NCI-H2196 (cell line): Measurements from ENCODE around the gene IL18RAP.

ENCODE experiments used
- DNase-seq: peaks from one replicate; lab custom pipeline; 2025; ENCODE audit not compliant: unreplicated experiment; lab: John Stamatoyannopoulos, UW

The IL18RAP gene

GRCh38 chr2:102453501-102453900 is 30.5 kb downstream of the IL18RAP start:
- no peak for DNase-seq

DNA sequence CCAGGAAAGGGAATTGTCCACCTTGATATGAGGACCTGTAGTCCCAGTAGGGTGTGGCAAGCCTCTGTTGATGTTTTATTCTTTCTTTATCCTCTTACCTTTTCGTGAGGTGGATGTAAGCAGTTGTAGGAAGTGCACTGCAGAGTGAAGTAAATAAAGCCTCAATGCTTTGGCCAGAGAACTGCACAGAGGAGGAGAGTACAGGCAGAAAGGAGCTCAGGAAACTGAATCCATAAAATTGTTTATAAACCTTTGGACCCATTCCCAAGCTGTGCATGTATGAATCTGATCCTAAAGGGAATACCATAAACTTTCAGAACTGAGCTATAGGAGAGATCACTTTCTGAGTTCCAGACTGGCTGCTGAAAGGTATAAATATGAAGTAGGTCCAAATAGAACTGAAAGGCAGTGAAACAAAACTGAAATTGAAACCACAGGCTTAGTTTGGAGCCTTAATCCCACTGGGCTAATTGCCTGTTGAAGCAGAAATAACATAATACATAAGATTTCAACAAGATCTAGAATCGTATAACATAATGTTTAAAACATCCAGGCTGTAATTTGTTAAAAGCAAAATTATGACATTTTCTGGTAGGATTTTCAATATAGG is 32.2 kb downstream of the IL18RAP start:
- DNase-seq: no peak

- no peak for DNase-seq
Measured at GRCh38 chr2:102460467-102460866, 37.5 kb downstream of the IL18RAP start.

GRCh38 chr2:102461188-102461587 is 38.2 kb downstream of the IL18RAP start:
- no peak for DNase-seq

- no peak for DNase-seq
Measured at GRCh38 chr2:102463160-102463559, 40.2 kb downstream of the IL18RAP start.

GRCh38 chr2:102470168-102470567 is 47.2 kb downstream of the IL18RAP start:
- DNase-seq: no peak

DNA sequence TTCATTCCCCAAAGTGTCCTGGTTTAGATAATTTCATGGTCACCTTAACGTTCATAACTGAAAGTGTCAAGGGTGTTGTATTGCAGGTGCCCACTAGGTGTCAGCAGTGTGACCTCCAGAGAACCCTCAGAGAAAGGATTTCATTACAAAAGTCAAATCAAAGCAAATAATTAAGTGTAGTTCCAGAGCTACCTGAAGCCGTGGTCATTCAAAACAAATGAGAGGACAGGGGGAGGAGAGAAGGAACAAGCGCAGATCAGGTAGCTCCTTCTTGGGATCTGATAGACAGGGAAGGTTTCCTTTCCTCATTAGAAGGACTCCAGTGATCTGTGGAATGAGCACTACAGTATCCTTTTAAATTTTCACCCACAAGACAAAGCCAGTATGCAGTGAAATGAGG is 50.1 kb downstream of the IL18RAP start, which contains the start of gene SLC9A4:
Gene SLC9A4 (plus strand): TSS at position 207 of the 400 bp plus-strand sequence. CDS start 534 bp downstream, outside the sequence.
- peak; percentile 17 for DNase-seq

DNA sequence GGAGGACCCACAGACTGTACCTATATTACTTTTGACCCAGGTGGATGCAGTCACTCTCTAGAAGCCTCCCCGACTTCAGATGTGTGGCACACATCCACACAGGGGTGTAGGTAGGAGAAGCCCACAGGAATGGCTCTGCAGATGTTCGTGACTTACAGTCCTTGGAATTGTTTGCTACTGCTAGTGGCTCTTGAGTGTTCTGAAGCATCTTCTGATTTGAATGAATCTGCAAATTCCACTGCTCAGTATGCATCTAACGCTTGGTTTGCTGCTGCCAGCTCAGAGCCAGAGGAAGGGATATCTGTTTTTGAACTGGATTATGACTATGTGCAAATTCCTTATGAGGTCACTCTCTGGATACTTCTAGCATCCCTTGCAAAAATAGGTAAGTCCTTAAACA is 50.7 kb downstream of the IL18RAP start:
- DNase-seq: no peak

- no peak for DNase-seq
Measured at GRCh38 chr2:102474785-102475184, 51.8 kb downstream of the IL18RAP start.

- DNase-seq: no peak
Measured at GRCh38 chr2:102478686-102479470, 55.9 kb downstream of the IL18RAP start.

DNA sequence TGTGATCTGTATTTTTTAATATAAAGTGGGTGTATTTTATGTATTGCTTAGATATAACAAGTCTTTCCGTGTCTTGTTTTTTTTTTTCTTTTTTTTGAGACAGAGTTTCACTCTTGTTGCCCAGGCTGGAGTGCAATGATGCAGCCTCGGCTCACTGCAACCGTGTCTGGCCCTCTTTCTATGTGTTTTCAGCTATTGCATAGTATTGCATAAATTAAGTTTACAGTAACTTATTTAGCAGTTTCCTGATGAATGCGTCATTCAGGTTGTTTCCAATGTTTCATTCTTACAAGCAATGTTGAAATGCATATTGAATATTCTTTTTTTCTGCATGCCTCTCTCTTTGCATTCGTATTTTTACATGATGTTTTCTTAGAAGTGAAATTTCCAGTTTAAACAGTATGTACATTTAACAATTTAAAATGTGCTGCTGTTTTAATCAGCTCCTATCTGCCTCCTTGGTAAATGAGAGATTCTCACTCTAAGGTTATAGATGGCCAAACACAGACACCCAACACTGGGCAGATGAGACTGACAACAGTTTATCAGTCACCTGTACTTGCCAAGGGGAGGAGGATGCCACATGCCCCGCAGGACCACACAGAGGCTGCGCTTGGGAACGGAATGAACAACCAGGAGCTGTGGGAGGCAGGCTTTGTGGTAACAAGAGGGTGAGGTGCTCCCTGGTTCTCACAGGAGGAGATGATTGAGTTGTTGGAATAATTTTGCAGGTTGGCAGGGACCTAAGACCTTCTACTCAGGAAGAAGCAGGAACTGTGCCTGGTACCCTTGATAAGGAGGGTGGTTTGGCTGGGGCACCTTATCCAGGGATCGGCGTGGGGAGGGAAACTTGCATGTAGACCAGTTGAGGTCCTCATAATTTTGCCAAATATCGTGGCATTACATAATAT is 57.6 kb downstream of the IL18RAP start:
- DNase-seq: no peak

- DNase-seq: no peak
Measured at GRCh38 chr2:102481931-102482330, 59.0 kb downstream of the IL18RAP start.

GRCh38 chr2:102483086-102483485 is 60.1 kb downstream of the IL18RAP start:
- no peak for DNase-seq

GRCh38 chr2:102484310-102485061 is 61.5 kb downstream of the IL18RAP start:
- DNase-seq: no peak

DNA sequence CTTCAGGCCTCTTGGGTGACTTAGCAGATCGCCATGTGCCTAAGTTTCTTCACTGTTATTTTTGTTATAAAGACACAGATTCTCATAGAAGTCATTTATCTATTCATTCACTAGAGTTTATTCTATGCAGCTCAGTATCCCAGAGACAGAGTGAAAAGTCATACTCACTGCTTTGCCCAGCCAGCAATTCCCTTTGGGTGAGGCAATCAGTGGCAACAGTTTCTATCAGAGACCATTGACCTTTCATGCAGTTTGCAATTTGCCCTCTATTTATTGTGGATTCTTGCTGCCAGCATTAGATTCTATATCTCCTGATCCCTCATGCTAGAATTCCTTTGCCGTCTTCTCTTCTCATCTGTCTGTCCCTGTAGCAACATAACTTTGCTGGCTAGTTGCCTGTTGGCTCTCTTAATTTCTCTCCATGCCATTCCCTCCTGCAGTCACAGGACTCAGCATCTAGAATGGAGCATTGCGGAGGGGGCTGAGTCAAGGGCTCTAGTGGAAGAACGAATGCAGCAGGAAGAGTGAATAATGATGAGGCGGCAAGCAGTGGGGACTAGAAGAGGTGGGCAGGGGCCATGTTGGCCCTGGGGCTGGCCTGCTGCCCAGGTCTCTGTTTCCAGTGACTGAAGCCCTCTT is 62.3 kb downstream of the IL18RAP start:
- DNase-seq: no peak

DNA sequence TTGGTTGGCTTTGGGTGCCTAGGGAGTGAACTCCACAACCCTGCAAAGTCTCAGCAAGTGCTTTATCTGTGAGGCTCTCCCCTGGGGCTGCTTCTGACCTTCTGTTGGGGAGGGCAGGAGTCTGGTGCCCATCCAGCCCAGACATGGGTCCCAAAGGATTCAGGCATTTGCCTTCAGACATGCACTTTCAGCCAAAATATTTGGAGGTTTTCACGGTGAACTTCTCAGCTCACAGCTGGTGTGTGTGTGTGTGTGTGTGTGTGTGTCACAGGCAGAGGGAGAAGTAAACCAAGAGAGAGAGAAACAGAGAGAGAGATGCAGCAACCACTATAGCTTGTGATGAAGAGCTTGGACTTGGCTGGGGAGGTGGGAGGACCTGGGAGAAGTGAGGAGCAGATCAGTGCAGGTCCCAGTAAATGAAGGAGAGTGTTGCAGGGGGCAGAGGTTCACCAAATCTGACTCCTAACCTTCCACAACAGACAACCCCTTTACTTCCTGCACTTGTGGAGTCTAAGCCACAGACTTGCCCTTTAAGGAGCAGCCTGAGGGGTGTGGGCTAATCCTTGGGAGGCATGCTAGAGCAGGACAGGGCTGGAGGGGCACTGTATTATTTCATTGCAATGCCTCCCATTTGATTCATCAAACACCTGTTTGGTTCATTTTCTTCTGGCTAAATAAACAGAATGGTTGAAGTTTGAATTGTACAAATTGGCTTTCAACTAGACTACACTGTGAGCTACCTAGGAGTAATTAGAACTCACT is 64.2 kb downstream of the IL18RAP start:
- no peak for DNase-seq

GRCh38 chr2:102487761-102488462 is 65.0 kb downstream of the IL18RAP start:
- no peak for DNase-seq

DNA sequence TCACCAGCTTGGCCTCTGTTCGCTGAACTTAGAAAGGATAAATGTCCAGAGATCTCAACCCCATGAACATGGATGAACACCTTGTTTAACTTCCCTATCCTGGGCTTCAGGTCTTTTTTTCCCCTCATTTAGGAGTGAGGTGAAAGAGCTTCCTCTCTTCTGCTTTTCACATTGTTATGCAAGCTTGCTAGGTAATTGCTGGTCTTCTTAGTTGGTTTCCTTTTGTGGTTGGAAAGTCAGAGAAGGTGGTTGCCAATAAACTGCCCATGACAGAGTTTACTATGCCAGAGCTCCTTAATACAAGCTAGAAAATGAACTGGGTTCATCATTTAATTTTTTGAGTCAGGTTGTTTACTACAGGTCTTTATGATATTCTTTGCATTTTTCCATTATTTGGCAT is 66.7 kb downstream of the IL18RAP start:
- DNase-seq: no peak

DNA sequence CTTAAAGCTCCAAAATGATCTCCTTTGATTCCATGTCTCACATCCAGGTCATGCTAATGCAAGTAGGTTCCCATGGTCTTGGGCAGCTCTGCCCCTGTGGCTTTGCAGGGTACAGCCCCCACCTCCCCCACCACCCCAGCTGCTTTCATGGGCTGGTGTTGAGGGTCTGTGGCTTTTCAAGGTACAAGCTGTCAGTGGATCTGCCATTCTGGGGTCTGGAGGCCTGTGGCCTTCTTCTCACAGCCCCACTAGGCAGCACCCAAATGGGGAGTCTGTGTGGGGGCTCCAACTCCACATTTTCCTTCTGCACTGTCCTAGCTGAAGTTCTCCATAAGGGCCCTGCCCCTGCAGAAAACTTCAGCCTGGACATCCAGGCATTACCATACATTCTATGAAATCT is 69.0 kb downstream of the IL18RAP start:
- no peak for DNase-seq
